NCI-H748 treated with DMSO at 0.1 percent for 48 hours (cell line): ENCODE measurements around the gene SEMA6B.

Source experiments
- DNase-seq: peaks from one replicate; lab custom pipeline; 2025; lab: John Stamatoyannopoulos, UW

Gene SEMA6B

DNA sequence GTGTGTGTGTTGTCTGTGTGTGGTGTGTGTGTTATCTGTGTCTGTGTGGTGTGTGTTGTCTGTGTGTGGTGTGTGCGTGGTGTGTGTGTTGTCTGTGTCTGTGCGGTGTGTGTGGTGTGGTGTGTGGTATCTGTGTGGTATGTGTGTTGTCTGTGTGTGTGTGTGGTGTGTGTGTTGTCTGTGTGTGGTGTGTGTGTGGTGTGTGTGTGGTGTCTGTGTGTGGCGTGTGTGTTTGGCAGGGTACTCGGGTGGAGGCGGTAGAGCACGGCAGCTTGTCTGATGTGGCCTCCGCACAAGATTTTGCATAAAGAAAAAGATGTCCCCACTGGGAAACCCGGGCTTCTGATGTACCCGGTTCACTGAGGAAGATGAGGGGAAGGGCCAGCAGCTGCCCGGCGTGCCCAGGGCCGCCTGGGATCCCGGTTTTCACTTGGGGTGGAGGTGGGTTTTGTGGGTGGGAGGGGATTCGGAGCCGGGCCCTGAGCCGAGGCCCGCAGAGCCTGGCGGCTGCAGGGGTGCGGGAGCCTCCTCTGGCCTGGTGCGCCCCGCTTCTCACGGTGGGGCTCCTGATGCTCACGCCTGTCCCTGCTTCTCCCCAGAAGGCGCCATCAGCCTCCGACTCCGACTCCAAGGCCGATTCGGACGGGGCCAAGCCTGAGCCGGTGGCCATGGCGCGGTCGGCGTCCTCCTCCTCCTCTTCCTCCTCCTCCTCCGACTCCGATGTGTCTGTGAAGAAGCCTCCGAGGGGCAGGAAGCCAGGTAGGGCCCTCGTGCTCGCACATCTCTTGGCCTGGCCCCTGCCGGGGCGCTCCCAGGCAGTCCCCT lies 66.2 kb downstream of the SEMA6B start:
- DNase-seq = no peak
